PC-3 (cell line): ENCODE data around the gene EMX2.

Experiments
- CTCF ChIP-seq: fragments of 300-600 bp; sonication (generic); conservative IDR thresholded peaks from 2 replicates; pipeline ENCODE4 v1.5.1; 2017; ENCODE audit warnings: antibody characterized with exemption, low read depth, mild to moderate bottlenecking, low read length
- EZH2 ChIP-seq: fragments of 300-600 bp; sonication (generic); IDR thresholded peaks from one replicate; pipeline ENCODE4 v1.6.1; 2017; ENCODE audit warnings: antibody characterized with exemption, mild to moderate bottlenecking, low read length; ENCODE audit not compliant: unreplicated experiment
- EZH2phosphoT487 ChIP-seq: fragments of 300-600 bp; sonication (generic); IDR thresholded peaks from 2 replicates; pipeline ENCODE4 v1.6.1; 2018; ENCODE audit warnings: mild to moderate bottlenecking, antibody characterized with exemption, low read length, borderline replicate concordance

- TF ChIP-seq CTCF: no peak
- no peak for TF ChIP-seq EZH2
- no peak for TF ChIP-seq EZH2phosphoT487
These were observed 9.0 kb downstream of the EMX2 start for GRCh38 chr10:117551330-117552155.
